ENCODE results near the gene CDC42EP2.

CDC42EP2 gene, protein sequence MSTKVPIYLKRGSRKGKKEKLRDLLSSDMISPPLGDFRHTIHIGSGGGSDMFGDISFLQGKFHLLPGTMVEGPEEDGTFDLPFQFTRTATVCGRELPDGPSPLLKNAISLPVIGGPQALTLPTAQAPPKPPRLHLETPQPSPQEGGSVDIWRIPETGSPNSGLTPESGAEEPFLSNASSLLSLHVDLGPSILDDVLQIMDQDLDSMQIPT

DNA sequence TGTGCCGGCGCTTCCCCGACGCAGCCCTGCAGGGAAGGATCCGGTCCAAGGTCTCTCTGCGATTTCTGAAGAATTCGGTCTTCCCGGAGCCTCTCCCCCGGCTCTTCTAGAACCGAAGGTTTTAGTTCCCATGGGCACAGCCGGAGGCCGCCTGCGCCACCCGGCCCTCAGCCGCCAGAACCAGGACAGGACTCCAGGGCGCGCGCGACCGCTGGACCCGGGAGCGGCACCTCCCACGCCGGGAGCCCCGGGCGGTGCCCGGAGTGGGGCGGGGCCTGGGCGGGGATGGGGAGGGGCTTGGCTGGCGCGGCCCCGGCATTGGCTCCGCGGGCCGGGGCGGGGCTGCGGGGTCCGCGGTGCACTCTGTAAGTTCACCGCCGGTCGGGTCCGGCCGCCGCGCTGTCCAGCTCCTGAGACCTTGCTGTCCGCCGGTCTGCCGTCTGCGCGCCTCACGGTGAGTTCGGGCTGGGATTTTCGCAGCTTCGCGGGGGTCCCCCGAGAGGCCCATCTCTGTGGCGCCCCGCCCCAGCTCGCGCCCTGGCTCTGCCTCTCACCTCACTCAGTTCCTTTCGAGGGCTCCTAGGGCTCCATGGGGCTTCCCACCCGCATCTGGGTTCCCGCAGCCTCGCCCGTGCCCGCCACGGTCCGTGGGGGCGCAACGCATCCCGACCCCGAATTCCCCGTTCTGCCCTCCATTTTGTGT is at the start of gene CDC42EP2:
CDC42EP2 (plus strand) TSS at position 366 of the 703 bp plus-strand sequence. CDS start 6,033 bp downstream, outside the sequence.
- Histone ChIP-seq H3K4me1 (ENCODE audit: control insufficient read depth in 1 of 2, insufficient read depth in 1 of 2, low read depth in 1 of 2, low read length in 1 of 2) (peaks cover 32 to 34% of the 10 kb centered on the region in 2 experiments), H3K9me3 (no peaks in the 10 kb centered on the region), H3K27ac (peak within 1 kb of the TSS; percentile 81), H3K36me3 (no peaks in the 10 kb centered on the region), H3K4me3 (ENCODE audit: low read depth in 1 of 2, low read length in 1 of 2) (peak within 1 kb of the TSS; percentile 75 to 96), H3K27me3 (peaks cover 38% of the 10 kb centered on the region)
- TF ChIP-seq, protein P1, sequence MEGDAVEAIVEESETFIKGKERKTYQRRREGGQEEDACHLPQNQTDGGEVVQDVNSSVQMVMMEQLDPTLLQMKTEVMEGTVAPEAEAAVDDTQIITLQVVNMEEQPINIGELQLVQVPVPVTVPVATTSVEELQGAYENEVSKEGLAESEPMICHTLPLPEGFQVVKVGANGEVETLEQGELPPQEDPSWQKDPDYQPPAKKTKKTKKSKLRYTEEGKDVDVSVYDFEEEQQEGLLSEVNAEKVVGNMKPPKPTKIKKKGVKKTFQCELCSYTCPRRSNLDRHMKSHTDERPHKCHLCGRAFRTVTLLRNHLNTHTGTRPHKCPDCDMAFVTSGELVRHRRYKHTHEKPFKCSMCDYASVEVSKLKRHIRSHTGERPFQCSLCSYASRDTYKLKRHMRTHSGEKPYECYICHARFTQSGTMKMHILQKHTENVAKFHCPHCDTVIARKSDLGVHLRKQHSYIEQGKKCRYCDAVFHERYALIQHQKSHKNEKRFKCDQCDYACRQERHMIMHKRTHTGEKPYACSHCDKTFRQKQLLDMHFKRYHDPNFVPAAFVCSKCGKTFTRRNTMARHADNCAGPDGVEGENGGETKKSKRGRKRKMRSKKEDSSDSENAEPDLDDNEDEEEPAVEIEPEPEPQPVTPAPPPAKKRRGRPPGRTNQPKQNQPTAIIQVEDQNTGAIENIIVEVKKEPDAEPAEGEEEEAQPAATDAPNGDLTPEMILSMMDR (IDR thresholded peaks at IDR 0.05) = peak; percentile 78

DNA sequence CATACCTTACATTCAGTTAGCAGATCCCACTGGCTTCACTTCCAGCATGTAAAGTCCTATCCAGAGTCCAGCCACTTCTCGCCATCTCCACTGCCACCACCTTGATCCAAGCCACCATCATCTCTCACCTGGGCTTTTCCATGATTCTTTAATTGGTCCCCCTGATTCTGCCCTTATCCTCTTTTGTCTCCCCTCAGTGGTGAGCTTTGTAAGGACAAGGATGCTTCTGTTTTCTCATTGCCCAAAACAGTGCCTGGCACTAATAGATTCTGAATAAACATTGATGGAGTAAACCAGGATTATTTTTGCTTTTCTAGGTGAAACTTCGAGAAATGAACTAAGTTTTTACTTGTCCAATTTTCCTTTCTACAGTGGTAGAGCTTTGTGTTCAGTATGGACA is 48.5 kb upstream of the CDC42EP2 start:
- H3K36me3 ChIP-seq = no peaks in the 10 kb centered on the region
- TF ChIP-seq, protein P1 (IDR thresholded peaks at IDR 0.05) = no peak

DNA sequence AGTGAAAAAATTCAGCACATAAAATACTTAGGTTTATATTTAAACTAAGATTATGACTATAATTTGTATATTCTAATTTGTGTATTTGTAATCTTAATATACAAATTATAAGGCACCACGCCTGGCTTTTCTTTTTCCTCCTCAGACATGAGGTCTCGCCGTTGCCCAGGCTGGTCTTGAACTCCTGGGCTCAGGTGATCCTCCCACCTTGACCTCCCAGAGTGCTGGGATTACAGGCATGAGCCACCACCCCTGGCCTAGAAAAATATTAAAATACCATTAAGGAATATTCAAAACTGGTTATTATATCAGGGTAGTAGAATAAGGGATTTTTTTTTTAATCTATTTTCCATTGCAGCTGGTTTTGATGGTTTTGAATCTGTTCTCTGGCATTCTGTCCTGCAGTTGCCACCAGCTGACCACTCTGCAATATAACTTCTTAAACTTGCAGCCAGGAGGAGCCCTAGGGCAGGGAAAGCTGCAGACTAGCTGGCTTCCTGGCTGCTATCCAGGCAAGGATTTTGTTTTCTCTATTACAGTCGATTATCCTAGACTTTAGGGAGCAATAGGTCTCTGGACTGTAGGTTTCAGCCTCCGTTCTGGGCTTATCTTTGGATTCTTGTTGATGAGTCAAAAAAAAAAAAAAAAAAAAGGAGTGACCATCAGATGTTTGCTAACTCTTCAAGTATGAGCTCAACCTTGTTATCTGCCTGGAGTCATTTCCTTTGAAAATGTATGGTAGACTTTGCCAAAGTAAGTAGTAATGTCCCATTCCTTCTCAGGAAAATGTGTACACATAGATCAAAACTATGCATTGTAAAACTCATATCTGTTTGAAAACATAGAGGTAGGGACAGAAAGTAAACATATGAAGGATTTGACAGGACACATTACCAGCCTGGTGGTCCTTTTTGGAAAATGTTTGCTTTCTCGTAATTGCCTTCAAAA is 39.7 kb upstream of the CDC42EP2 start:
- peak overlapping the region; percentile 27 for H3K27ac ChIP-seq
- peaks cover 6 to 10% of the 10 kb centered on the region in 2 experiments for H3K4me1 ChIP-seq (ENCODE audit: control insufficient read depth in 1 of 2, insufficient read depth in 1 of 2, low read depth in 1 of 2, low read length in 1 of 2)
- no peak overlapping the region for H3K4me3 ChIP-seq (ENCODE audit: low read depth in 1 of 2, low read length in 1 of 2)
- no peaks in the 10 kb centered on the region for H3K9me3 ChIP-seq
- H3K27me3 ChIP-seq = no peaks in the 10 kb centered on the region
- TF ChIP-seq, protein P1 (IDR thresholded peaks at IDR 0.05) = peak; percentile 90
- H3K36me3 ChIP-seq = no peaks in the 10 kb centered on the region

More for the DNA sequence above, 48.5 kb upstream of the CDC42EP2 start:
- peaks cover 34 to 44% of the 10 kb centered on the region in 2 experiments for H3K4me1 ChIP-seq (ENCODE audit: control insufficient read depth in 1 of 2, insufficient read depth in 1 of 2, low read depth in 1 of 2, low read length in 1 of 2)
- H3K9me3 ChIP-seq = no peaks in the 10 kb centered on the region
- no peak overlapping the region for H3K4me3 ChIP-seq (ENCODE audit: low read depth in 1 of 2, low read length in 1 of 2)
- no peaks in the 10 kb centered on the region for H3K27me3 ChIP-seq
- peak overlapping the region; percentile 38 for H3K27ac ChIP-seq

DNA sequence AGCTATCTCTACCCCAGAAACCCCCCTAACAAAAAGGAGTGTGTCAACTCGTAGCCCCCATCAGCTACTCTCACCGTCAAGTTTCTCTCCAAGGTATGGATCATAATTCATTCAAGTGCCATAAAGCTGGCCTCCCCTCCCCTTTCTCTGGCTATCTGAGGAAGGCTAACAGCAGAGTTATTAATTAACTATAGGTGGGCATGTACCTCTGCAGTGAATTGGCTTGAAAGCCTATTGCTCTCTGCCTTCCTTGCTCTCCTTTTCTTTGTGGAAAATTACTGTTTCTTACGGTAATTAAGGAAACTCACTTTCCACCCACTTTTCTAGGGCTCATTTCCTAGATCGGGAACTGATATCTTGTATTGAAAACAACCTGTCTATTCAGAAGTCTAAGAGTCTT is 38.8 kb upstream of the CDC42EP2 start:
- no peaks in the 10 kb centered on the region for H3K27me3 ChIP-seq
- H3K4me1 ChIP-seq (ENCODE audit: control insufficient read depth in 1 of 2, insufficient read depth in 1 of 2, low read depth in 1 of 2, low read length in 1 of 2) = peaks cover 14 to 19% of the 10 kb centered on the region in 2 experiments
- H3K9me3 ChIP-seq = no peaks in the 10 kb centered on the region
- H3K4me3 ChIP-seq (ENCODE audit: low read depth in 1 of 2, low read length in 1 of 2) = no peak overlapping the region
- H3K27ac ChIP-seq = no peak overlapping the region
- TF ChIP-seq, protein P1 (IDR thresholded peaks at IDR 0.05) = no peak
- H3K36me3 ChIP-seq = peaks cover 5% of the 10 kb centered on the region

DNA sequence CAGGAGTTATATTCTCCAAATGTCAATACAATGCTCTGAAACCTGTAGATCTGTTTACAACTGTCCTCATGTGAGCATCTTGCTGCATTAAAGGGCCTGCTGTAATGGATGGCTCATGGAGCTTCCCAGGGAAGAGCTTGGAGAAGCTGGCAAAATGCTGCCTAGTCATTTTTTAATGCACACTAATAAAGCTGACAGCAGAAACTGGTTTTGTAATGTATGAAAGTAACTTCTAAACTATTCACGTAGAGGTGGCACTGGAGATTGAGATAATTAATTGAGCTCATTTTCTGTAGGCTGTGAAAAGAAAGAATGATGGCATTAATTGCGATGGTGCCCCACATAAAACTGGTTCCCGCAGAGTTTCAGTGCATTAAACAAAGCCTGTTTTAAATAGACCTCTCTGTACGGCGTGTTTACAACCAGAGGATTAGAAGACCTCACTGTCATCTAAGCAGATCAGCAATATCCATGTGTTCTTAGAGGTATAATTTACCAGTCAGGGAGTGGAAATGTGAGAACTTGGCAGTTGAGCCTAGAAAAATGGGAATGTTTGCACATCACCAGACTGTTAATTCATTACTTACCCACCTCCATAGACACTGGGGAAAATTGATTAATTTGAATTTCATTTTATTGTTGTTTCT is 36.9 kb upstream of the CDC42EP2 start:
- TF ChIP-seq, protein P1 (IDR thresholded peaks at IDR 0.05) = no peak
- no peak overlapping the region for H3K27ac ChIP-seq
- H3K4me3 ChIP-seq (ENCODE audit: low read depth in 1 of 2, low read length in 1 of 2) = no peak overlapping the region
- peaks cover 15 to 22% of the 10 kb centered on the region in 2 experiments for H3K4me1 ChIP-seq (ENCODE audit: control insufficient read depth in 1 of 2, insufficient read depth in 1 of 2, low read depth in 1 of 2, low read length in 1 of 2)
- peaks cover 22% of the 10 kb centered on the region for H3K36me3 ChIP-seq
- H3K9me3 ChIP-seq = no peaks in the 10 kb centered on the region
- H3K27me3 ChIP-seq = no peaks in the 10 kb centered on the region

Data from neutrophil (primary cell).